ENCODE data around the gene ISG20L2.
A peak's percentile ranks its signal among the peaks of the same experiment; 100 is the strongest.

ISG20L2 gene

DNA sequence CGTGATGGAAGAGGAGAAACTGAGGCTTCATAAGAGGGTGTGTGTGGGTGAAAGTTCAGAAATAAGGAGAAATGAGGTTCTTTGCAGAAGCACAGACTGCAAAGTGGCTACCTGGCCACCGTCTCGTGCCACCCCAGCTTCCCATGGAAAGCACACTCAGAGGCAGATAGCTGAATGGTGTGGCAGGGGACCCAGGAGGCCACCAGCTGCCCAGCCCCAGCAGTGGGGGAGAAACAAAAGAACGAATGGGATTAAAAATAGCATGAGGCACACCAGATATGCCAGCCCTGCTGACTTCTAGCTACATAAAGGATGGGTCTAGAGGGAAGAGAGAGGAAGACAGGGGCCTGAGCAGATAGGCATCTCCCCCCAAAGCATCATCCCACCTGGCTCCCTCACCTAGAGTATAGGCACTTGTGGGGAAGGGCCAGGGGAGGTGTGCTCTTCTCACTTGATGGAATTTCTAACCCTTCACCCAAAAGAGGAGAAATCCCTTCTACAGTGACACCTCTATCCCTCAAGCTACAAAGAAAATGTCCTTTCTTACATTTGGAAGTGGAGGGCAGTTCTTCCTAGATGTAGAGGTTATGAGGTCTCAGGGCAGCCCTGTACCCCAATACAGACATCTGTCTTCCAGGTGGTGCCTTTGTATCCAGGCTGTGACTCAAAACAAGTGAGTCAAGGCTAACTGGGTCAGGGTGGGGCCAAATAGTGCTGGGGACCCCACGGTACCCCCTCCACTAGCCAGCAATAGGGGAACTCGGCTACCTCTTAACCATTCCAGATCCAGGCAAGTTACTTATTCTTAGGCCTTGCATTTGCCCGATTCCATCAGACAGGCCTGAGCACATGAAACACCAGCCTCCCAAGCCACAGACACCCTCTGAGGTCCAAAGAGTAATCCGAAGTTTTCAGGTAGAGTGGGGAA, 19.4 kb upstream of the ISG20L2 start:
- DNase-seq: no peak
- Mint-ChIP-seq H3K27me3 (no peaks in the 10 kb centered on the region), H3K9me3 (no peaks in the 10 kb centered on the region), H3K4me3 (peak overlapping the region; percentile 92), H3K27ac (peak overlapping the region; percentile 98), H3K4me1 (peaks cover 54% of the 10 kb centered on the region), H3K36me3 (ENCODE audit: low read depth) (peaks cover 42% of the 10 kb centered on the region)
- ATAC-seq: no peak

DNA sequence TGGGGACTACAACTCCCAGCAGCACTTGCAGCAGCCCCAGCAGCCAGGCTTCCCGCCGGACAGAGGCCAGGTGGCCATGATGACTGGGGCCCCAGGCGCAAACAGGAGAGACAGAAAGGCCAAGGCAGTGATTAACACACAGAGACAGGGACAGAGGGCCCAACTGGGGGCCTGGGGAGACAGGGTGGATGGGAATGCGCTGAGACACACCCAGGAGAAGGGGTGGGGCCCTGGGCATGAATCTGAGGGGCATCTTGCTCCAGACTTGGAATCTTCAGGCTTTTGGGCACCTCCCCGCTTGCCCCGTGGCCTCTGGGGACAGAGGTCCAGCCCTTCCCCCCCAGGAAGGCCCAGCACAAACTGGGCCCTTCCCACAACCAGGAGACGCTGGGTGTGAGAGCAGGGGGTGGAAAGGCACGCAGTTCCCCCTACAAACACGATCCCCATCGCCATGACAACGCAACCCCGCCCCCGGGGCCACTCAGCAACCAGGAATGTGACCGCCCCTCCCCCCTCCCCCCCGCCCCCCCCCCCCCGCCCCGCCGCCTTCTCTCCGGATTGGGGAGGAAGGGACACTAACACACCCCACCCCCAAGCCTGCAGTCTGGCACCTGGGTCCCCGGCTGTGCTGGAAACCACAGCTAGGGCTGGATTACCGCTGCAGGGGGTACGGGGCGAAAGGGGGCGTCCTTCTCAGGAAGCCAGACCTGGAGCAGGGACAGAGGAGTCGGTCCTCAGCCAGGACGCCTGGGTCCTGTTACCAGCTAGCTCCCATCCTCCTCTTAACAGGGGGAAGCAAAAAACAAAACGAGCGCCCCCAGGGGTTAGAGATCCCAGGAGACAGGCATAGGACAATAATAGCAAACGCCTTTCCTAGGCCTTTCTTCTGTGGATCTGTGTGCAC, 18.4 kb upstream of the ISG20L2 start:
- Mint-ChIP-seq H3K27ac (peak overlapping the region; percentile 98), H3K36me3 (ENCODE audit: low read depth) (peaks cover 48% of the 10 kb centered on the region), H3K9me3 (no peaks in the 10 kb centered on the region), H3K27me3 (no peaks in the 10 kb centered on the region), H3K4me3 (peak overlapping the region; percentile 92), H3K4me1 (peaks cover 58% of the 10 kb centered on the region)
- DNase-seq (peak; percentile 75), ATAC-seq (no peak)

GRCh38 chr1:156746406-156746727, 17.8 kb upstream of the ISG20L2 start:
- peaks cover 53% of the 10 kb centered on the region for H3K36me3 Mint-ChIP-seq (ENCODE audit: low read depth)
- H3K4me1 Mint-ChIP-seq: peaks cover 64% of the 10 kb centered on the region
- peak overlapping the region; percentile 94 for H3K27ac Mint-ChIP-seq
- DNase-seq (no peak), ATAC-seq (no peak)
- H3K4me3 Mint-ChIP-seq: peak overlapping the region; percentile 92
- no peaks in the 10 kb centered on the region for H3K9me3 Mint-ChIP-seq
- H3K27me3 Mint-ChIP-seq: no peaks in the 10 kb centered on the region

GRCh38 chr1:156745881-156746280, 17.3 kb upstream of the ISG20L2 start:
- no peaks in the 10 kb centered on the region for H3K9me3 Mint-ChIP-seq
- peaks cover 68% of the 10 kb centered on the region for H3K4me1 Mint-ChIP-seq
- H3K27ac Mint-ChIP-seq: peak overlapping the region; percentile 94
- H3K27me3 Mint-ChIP-seq: no peaks in the 10 kb centered on the region
- H3K36me3 Mint-ChIP-seq (ENCODE audit: low read depth): peaks cover 56% of the 10 kb centered on the region
- no peak for ATAC-seq
- no peak overlapping the region for H3K4me3 Mint-ChIP-seq
- DNase-seq: no peak

DNA sequence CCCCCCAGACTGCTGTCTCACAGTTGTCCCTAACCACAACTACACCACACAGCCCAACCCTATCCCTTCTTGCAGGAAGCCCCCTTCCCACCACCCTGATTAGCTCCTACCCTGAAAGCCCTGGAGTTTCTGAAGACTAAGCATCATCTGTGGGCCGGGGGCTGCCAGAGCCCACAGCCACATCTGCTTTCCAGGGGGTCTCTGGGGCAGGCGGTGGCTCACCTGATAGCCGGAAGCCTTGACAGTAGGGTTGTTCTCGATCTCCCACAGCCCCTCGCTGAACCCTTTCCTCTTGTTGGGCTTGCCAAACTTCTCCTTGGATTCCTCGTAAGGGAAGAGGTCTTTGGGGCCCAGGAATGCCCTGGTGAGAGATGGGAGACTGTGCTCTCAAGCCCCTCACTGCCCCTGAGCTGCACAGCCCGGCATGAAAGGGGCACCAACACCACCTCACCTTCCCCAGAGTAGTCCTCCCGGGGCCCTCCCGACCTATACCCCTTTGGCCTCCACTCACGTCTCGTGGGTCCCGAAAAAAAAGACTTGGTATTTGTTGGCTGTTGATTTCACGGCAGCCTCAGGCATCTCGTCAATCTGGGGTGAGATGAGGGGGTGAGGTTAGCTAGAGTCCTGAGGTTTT, 16.3 kb upstream of the ISG20L2 start:
- DNase-seq: no peak
- H3K36me3 Mint-ChIP-seq (ENCODE audit: low read depth): peaks cover 56% of the 10 kb centered on the region
- H3K27ac Mint-ChIP-seq: peak overlapping the region; percentile 94
- no peak overlapping the region for H3K4me3 Mint-ChIP-seq
- no peaks in the 10 kb centered on the region for H3K9me3 Mint-ChIP-seq
- no peak for ATAC-seq
- peaks cover 72% of the 10 kb centered on the region for H3K4me1 Mint-ChIP-seq
- no peaks in the 10 kb centered on the region for H3K27me3 Mint-ChIP-seq

- DNase-seq (no peak), ATAC-seq (no peak)
- Mint-ChIP-seq H3K36me3 (ENCODE audit: low read depth) (peaks cover 53% of the 10 kb centered on the region), H3K4me1 (peaks cover 71% of the 10 kb centered on the region), H3K4me3 (no peak overlapping the region), H3K9me3 (no peaks in the 10 kb centered on the region), H3K27me3 (no peaks in the 10 kb centered on the region), H3K27ac (no peak overlapping the region)
Measured at GRCh38 chr1:156744344-156744743, 15.8 kb upstream of the ISG20L2 start.

- ATAC-seq (no peak), DNase-seq (no peak)
- H3K4me3 Mint-ChIP-seq: no peak overlapping the region
- H3K36me3 Mint-ChIP-seq (ENCODE audit: low read depth): peaks cover 53% of the 10 kb centered on the region
- peak overlapping the region; percentile 29 for H3K27ac Mint-ChIP-seq
- no peaks in the 10 kb centered on the region for H3K9me3 Mint-ChIP-seq
- H3K27me3 Mint-ChIP-seq: no peaks in the 10 kb centered on the region
- H3K4me1 Mint-ChIP-seq: peaks cover 71% of the 10 kb centered on the region
Measured at GRCh38 chr1:156743367-156744302, 15.1 kb upstream of the ISG20L2 start.

DNA sequence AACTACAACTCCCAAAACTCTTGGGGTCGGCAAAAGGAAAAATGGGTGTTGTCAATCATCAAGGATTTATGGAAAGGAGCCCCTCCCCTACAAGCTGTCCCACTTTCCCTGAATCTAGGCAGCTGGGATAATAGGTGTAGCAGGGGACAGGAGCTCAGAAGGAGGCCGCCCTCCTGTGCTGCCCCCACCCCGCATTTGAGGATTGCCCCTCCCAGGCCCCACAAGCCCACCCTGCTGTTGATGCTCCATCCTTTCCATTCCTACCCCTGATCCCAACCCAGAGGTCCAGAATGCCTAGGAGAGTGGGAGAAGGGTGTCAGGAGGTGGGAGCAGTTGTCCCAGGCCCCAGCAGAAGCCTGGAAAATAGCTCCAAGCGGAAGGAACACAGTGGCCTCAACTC, 14.2 kb upstream of the ISG20L2 start:
- ATAC-seq (no peak), DNase-seq (no peak)
- Mint-ChIP-seq H3K4me3 (no peak overlapping the region), H3K36me3 (ENCODE audit: low read depth) (peaks cover 58% of the 10 kb centered on the region), H3K27me3 (no peaks in the 10 kb centered on the region), H3K27ac (peak overlapping the region; percentile 98), H3K4me1 (peaks cover 65% of the 10 kb centered on the region), H3K9me3 (no peaks in the 10 kb centered on the region)

DNA sequence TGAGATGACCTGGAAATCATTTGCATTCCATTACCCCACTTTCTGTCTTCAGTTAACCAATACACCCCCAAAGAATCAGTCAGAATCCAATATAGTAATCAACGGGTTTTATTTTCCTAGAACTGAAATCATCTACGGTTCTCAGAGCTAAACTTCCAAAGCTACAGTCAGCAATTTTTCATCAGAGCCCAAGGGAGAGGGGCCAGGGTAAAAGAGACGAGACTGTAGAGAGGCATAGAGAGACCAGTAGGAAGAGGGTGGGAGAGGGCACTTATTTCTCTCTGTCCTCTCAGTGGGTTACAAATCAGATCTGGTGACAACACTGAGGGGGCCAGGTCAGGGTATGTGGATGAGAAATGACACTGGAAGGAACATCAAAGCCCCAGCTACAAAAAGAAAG, 13.5 kb upstream of the ISG20L2 start:
- no peaks in the 10 kb centered on the region for H3K27me3 Mint-ChIP-seq
- H3K9me3 Mint-ChIP-seq: no peaks in the 10 kb centered on the region
- H3K4me1 Mint-ChIP-seq: peaks cover 59% of the 10 kb centered on the region
- peak overlapping the region; percentile 98 for H3K27ac Mint-ChIP-seq
- DNase-seq (no peak), ATAC-seq (no peak)
- H3K36me3 Mint-ChIP-seq (ENCODE audit: low read depth): peaks cover 57% of the 10 kb centered on the region
- peak overlapping the region; percentile 96 for H3K4me3 Mint-ChIP-seq

DNA sequence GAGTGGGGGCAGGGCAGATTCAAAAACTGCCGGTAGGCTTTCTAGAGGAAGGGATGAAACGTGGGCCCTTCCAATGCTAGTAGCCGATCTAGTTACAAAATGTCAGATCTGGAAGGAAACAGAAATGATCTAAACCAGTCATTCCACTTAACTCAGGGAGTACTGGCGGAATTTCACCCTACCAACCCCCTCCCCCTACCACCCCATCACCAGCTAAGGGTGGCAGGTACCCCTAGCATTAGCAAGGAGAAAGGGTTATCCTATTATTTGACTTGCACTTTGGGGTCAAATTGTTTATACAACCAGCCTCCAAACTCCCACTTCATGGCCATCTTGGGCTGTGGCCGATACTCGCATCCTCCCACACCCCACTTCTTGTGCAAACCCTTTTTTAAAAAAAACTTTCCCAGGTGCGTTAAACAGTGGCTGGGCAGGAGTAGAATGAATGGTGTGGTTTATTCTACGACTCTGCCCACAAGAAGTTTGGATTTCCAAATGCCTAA, 13.0 kb upstream of the ISG20L2 start:
- no peak for DNase-seq
- H3K27ac Mint-ChIP-seq: peak overlapping the region; percentile 98
- ATAC-seq: no peak
- no peaks in the 10 kb centered on the region for H3K27me3 Mint-ChIP-seq
- H3K4me1 Mint-ChIP-seq: peaks cover 54% of the 10 kb centered on the region
- H3K9me3 Mint-ChIP-seq: no peaks in the 10 kb centered on the region
- H3K36me3 Mint-ChIP-seq (ENCODE audit: low read depth): peaks cover 58% of the 10 kb centered on the region
- H3K4me3 Mint-ChIP-seq: peak overlapping the region; percentile 96

DNA sequence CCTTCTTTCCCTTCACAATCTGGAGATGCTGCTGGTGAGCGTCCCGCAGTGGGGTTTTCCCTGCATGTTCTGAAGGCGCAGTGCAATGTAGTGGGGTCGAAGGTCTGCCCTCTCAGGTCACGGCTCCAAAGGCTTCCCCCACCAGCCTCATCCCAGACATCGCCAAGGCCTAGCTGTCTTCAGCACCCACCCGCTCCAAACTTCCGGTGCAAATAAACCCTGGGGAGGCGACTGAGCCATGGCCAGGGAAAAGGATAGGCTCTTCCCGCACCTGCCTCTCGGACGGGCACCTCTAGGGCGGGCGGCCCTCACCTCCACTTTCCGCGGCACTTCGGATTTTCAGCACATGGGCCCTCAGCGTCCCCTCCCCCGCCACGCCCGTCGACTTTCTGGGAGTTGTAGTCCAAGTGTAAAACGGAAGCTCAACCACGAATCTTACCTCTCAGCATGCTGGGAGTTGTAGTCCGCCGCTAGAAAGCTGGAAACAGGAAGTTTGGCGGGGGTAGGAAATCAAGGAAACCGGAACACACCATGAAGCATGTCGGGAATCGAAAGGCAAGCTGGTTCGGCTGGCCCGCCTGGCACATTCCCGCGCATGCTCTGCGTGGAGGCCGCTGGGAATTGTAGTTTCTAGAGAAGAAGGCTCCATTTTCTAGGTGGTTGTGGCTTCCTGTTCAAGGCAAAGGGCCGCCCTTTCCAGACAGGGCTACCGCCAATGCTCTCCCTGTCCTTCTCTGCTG, 12.3 kb upstream of the ISG20L2 start, which contains the start of gene MRPL24:
Gene MRPL24 (minus strand): TSS at position 348 of the 740 bp plus-strand sequence. CDS start 2,384 bp downstream, outside the sequence.
- DNase-seq (peak; percentile 94), ATAC-seq (peak; percentile 88)
- Mint-ChIP-seq H3K27ac (peak within 1 kb of the TSS; percentile 98), H3K4me1 (peaks cover 48% of the 10 kb centered on the region), H3K36me3 (ENCODE audit: low read depth) (peaks cover 58% of the 10 kb centered on the region), H3K4me3 (peak within 1 kb of the TSS; percentile 96), H3K27me3 (no peaks in the 10 kb centered on the region), H3K9me3 (no peaks in the 10 kb centered on the region)

DNA sequence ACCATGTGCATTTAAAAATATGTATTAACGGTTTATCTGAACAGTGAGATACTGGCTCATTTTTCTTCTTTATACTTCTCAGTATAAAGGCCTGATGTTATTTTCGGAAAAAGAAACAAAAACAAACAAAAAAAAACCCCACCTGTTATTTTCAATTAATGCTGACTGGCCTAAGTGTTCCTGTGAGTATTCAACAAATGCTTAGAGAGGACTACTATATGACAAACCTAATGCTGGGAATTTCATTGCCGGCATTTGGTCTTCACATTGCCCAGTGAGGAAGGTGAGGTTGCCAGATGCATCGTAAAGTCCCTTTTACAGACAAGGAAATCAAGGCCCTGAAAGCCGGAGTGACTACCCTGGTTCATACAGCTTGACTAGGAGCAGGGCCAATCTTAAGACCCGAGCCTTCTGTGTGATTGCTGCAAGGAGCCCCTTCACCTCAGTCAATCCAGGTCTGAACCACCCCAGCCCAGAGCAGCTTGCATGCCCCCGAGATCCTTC, 11.7 kb upstream of the ISG20L2 start:
- peak; percentile 2 for ATAC-seq
- no peaks in the 10 kb centered on the region for H3K27me3 Mint-ChIP-seq
- no peak for DNase-seq
- H3K27ac Mint-ChIP-seq: peak overlapping the region; percentile 98
- H3K4me3 Mint-ChIP-seq: peak overlapping the region; percentile 96
- H3K4me1 Mint-ChIP-seq: peaks cover 44% of the 10 kb centered on the region
- no peaks in the 10 kb centered on the region for H3K9me3 Mint-ChIP-seq
- peaks cover 56% of the 10 kb centered on the region for H3K36me3 Mint-ChIP-seq (ENCODE audit: low read depth)

DNA sequence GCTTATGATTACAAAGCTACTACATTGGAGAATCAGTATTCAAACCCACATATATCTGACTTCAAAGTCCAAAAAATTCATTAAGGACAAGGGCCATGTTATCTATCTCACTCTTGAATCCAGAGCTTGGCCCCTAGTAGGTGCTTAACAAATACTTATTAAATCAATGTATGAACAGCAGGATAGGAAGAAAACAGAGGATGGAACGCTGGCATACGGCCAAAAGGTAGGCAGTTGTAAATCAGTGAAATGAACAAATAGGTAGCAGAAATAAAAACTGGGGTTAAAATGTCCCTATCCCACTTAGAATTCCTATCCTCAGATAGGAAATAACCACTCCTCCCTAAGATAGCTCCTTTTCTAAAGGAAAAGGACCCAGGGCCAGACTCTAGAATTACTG, 10.3 kb upstream of the ISG20L2 start:
- Mint-ChIP-seq H3K36me3 (ENCODE audit: low read depth) (peaks cover 51% of the 10 kb centered on the region), H3K27ac (peak overlapping the region; percentile 59), H3K27me3 (no peaks in the 10 kb centered on the region), H3K9me3 (no peaks in the 10 kb centered on the region), H3K4me3 (peak overlapping the region; percentile 96), H3K4me1 (peaks cover 44% of the 10 kb centered on the region)
- ATAC-seq (no peak), DNase-seq (no peak)

Measured in activated naive CD8-positive, alpha-beta T cell treated with anti-CD3 and anti-CD28 coated beads, Interleukin-2, amount 50 U/mL, for 24 hours (primary cell).